GM12874 (cell line): ENCODE results near the gene DDX31.

ENCODE experiments used
- TF ChIP-seq, protein P1 (sequence below): IDR thresholded peaks from 2 replicates; pipeline ENCODE4 v1.5.1; 2011; ENCODE audit warnings: low read depth, mild to moderate bottlenecking, control low read depth, low read length, moderate library complexity; ENCODE audit not compliant: insufficient read depth

Gene DDX31

GRCh38 chr9:132626285-132626684, 43.5 kb downstream of the DDX31 start:
- TF ChIP-seq, protein P1, sequence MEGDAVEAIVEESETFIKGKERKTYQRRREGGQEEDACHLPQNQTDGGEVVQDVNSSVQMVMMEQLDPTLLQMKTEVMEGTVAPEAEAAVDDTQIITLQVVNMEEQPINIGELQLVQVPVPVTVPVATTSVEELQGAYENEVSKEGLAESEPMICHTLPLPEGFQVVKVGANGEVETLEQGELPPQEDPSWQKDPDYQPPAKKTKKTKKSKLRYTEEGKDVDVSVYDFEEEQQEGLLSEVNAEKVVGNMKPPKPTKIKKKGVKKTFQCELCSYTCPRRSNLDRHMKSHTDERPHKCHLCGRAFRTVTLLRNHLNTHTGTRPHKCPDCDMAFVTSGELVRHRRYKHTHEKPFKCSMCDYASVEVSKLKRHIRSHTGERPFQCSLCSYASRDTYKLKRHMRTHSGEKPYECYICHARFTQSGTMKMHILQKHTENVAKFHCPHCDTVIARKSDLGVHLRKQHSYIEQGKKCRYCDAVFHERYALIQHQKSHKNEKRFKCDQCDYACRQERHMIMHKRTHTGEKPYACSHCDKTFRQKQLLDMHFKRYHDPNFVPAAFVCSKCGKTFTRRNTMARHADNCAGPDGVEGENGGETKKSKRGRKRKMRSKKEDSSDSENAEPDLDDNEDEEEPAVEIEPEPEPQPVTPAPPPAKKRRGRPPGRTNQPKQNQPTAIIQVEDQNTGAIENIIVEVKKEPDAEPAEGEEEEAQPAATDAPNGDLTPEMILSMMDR: no peak

DNA sequence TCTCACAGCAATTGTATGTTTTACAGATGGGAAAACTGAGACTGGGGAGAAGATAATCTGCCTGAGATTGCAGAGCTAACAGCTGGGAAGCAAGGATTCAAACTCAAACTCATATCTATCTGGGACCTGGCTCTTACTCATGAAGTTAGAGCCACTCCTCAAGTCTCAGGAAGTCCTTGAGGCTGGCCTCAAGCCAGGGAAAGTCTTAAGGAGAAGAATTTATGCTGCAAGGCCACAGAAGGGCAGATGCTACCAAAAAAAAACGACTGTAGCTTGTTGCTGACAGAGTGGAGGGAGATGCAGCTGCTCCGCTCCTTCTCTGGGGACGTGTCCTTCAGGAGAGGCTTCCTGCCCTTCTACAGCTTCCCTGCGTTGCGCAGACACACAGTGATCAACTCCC, 47.6 kb downstream of the DDX31 start:
- TF ChIP-seq, protein P1: no peak

- TF ChIP-seq, protein P1: no peak
These were observed 53.1 kb downstream of the DDX31 start for GRCh38 chr9:132616725-132617124.

- TF ChIP-seq, protein P1: no peak
These were observed 54.0 kb downstream of the DDX31 start for GRCh38 chr9:132615774-132616173.

DNA sequence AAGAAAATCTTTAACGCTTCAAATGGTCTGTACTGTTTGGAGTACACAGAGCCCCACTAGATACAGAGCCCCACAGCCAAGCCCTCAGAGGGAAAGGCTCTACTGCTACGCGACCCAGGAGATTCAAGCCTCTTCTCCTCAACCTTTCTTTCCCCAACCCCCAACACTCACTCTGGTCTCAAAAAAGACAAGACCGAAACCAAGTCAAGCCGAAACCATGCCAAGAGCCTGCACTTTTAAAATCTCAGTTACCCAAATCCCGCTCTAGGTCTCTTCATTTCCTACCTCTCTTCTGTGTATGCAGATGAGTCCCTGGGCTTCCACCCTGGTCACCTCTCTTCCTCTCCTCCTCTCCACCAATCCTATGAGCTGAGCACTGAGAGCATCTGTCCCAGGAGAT, 55.5 kb downstream of the DDX31 start:
- TF ChIP-seq, protein P1: no peak

DNA sequence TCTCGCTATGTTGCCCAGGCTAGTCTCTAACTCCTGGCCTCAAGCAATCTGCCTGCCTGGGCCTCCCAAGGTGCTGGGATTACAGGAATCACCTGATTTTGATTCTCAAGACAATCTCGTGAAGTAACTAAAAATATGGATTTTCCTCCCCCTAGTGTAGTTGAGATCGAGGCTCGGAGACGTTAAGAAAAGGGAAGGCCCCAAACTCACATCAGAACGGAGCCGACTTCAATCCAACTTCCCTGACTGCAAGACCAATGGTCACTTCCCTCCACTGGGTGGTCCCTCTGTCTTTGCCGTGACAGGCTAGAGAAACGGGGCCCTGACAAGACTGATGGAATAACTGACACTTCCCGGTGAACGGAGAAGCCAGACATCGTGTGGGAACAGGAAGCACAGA, 59.1 kb downstream of the DDX31 start:
- TF ChIP-seq, protein P1: no peak

GRCh38 chr9:132609829-132610228, 60.0 kb downstream of the DDX31 start:
- TF ChIP-seq, protein P1: no peak

DNA sequence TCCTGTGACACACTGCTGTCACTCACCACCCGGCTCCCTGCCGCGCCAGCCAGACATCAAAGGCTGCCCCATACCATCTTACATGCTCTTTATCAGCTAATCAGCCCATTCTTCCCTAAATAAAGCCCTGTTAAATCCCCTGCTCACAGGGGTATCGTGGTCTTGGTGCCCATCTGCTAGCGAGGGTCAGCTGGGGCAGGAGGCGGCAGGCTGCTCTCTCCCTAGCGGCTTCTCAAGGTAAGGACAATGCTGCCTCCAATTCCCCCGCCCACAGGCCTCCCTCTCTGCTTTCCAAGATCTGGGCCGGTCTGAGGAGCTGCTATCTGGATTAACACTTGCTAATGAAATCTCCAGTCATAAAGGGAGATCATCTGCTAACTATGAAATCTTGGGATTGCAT, 60.6 kb downstream of the DDX31 start:
- TF ChIP-seq, protein P1: no peak
